Gastroesophageal sphincter (tissue), 3 donors: ENCODE results near the gene AP2A2.

ENCODE experiments used
- POLR2A ChIP-seq, 2 donors: fragments of 450-650 bp; IDR thresholded peaks; one replicate each; pipeline ENCODE4 v1.6.1; 2017; ENCODE audit warnings: antibody characterized with exemption in 2 of 2, mild to moderate bottlenecking in 2 of 2, moderate library complexity in 1 of 2
- POLR2AphosphoS5 ChIP-seq: sonication (generic); formaldehyde crosslinking; IDR thresholded peaks from one replicate; pipeline ENCODE4 v1.6.1; 2017; ENCODE audit warnings: antibody characterized with exemption
- TF ChIP-seq, protein P1 (sequence below), 4 experiments: fragments of 200-600 bp in 2 of 4; fragments of 450-650 bp in 2 of 4; sonication (generic) in 1 of 4; IDR thresholded peaks; one replicate each; pipeline ENCODE4 v1.5.1; 2017 to 2019; ENCODE audit warnings: antibody characterized with exemption in 4 of 4, mild to moderate bottlenecking in 2 of 4, moderate library complexity in 2 of 4

- TF ChIP-seq, protein P1, sequence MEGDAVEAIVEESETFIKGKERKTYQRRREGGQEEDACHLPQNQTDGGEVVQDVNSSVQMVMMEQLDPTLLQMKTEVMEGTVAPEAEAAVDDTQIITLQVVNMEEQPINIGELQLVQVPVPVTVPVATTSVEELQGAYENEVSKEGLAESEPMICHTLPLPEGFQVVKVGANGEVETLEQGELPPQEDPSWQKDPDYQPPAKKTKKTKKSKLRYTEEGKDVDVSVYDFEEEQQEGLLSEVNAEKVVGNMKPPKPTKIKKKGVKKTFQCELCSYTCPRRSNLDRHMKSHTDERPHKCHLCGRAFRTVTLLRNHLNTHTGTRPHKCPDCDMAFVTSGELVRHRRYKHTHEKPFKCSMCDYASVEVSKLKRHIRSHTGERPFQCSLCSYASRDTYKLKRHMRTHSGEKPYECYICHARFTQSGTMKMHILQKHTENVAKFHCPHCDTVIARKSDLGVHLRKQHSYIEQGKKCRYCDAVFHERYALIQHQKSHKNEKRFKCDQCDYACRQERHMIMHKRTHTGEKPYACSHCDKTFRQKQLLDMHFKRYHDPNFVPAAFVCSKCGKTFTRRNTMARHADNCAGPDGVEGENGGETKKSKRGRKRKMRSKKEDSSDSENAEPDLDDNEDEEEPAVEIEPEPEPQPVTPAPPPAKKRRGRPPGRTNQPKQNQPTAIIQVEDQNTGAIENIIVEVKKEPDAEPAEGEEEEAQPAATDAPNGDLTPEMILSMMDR (IDR thresholded peaks at IDR 0.05), result no peak
- TF ChIP-seq POLR2AphosphoS5 (no peak), POLR2A (IDR thresholded peaks at IDR 0.05) (no peak)
These were observed 114.9 kb downstream of the AP2A2 start for GRCh38 chr11:1040428-1041148.
